Fibroblast of lung (primary cell): ENCODE results near the gene CREB5.

Source experiments
- CTCF ChIP-seq, 2 donors: IDR thresholded peaks in 1 of 2; conservative IDR thresholded peaks in 1 of 2; 1 replicate in 1 of 2; 2 replicates in 1 of 2; pipeline ENCODE4 v1.5.1; 2011 to 2012; ENCODE audit warnings: low read length in 2 of 2, control low read depth in 1 of 2, inconsistent platforms in 1 of 2, low read depth in 1 of 2, mild to moderate bottlenecking in 1 of 2
- EZH2 ChIP-seq: IDR thresholded peaks from 2 replicates; pipeline ENCODE4 v1.5.1; 2012; ENCODE audit warnings: low read length, control low read depth, mild to moderate bottlenecking; ENCODE audit errors: missing control alignments

- TF ChIP-seq EZH2 (no peak), CTCF (conservative IDR thresholded peaks at IDR 0.05 in 1 of 2, IDR thresholded peaks at IDR 0.05 in 1 of 2; ENCODE audit: low read depth in 1 of 2, low read length in 2 of 2) (no peak)
Observed at GRCh38 chr7:28575241-28575643, 162.9 kb downstream of the CREB5 start.
